PC-9 (cell line): ENCODE measurements around the gene ATP5F1A.

Experiments
- CTCF ChIP-seq: fragments of 200-600 bp; sonication (generic); conservative IDR thresholded peaks from 2 replicates; pipeline ENCODE4 v1.6.1; 2017; ENCODE audit warnings: mixed run types, antibody characterized with exemption, mild to moderate bottlenecking, moderate library complexity
- EZH2 ChIP-seq: fragments of 200-600 bp; sonication (generic); IDR thresholded peaks from 2 replicates; pipeline ENCODE4 v1.8.0; 2017; ENCODE audit warnings: antibody characterized with exemption, low read depth

DNA sequence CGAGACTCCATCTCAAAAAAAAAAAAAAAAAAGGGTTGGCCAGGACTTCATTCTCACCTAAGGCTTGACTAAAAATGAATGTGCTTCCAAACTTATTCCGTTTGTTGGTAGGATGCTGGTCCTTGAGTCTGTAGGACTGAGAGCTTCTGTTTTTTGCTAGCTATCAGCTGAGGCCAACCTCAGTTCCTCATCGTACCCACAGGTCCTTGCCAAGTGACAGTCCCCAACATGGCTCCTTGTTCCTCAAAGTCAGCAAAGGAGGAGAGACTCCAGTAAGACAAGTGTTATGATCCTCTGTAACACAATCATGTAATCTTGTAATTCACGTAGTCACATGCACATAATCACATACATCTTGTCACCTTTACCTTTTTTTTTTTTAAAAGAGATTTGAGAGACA, 43.1 kb upstream of the ATP5F1A start:
- no peak for TF ChIP-seq CTCF
- TF ChIP-seq EZH2 = no peak
